HCT116 (cell line): ENCODE results near the gene SERINC5. TPM values are rescaled to one million over a fixed set of nuclear protein-coding genes. Genes with fewer than 3 reads are reported as not detected.

ENCODE experiments used
- ATAC-seq: fragments of 200-7000 bp; cut with Tn5 transposase; 2 replicates; pipeline ENCODE4 v1.9.1; 2020; ENCODE audit warnings: mild to moderate bottlenecking, moderate library complexity
- BruUV-seq: library from RNA; stranded (reverse); fragments of 400-500 nt; replicated peaks from 2 replicates; lab custom pipeline; 2021; lab: Mats Ljungman, UMichigan
- CTCF ChIA-PET: fragments of 300-600 bp; sonication (Branson Sonifier 250); formaldehyde crosslinking; loops from one replicate; lab custom pipeline; 2021; ENCODE audit warnings: antibody characterized with exemption; lab: Charles Lee
- POLR2A ChIA-PET: fragments of 300-600, 350-600 bp; sonication (Branson Sonifier 250); formaldehyde crosslinking; loops from one replicate; lab custom pipeline; 2021; ENCODE audit warnings: antibody characterized with exemption; lab: Charles Lee
- RAD21 ChIA-PET, 2 experiments: fragments of 300-600 bp; sonication (Branson Sonifier 250); formaldehyde crosslinking; loops; one replicate each; lab custom pipeline; 2023; ENCODE audit warnings: low total read pairs in 2 of 2; ENCODE audit not compliant: uncharacterized antibody in 2 of 2, unreplicated experiment in 2 of 2, low non-redundant PET in 1 of 2; lab: Charles Lee
- DNase-seq: peaks from one replicate; pipeline ENCODE4 v3.0.0-alpha.2; 2010; ENCODE audit warnings: low read depth, low spot score
- H2AFZ ChIP-seq: fragments of 200-600 bp; shearing (Covaris generic), sonication (generic); 2 replicates; pipeline ENCODE4 v1.6.1; 2017; ENCODE audit warnings: low read depth, mixed run types, mixed read lengths, antibody characterized with exemption, low read length; ENCODE audit not compliant: poor library complexity, severe bottlenecking
- H3K27ac ChIP-seq: 2 replicates; pipeline ENCODE4 v1.5.1; 2012; ENCODE audit warnings: low read depth, low read length
- H3K27me3 ChIP-seq: fragments of 200-600 bp; sonication (generic); 2 replicates; pipeline ENCODE4 v1.6.1; 2016; ENCODE audit warnings: mixed run types, low read length, mixed read lengths; ENCODE audit not compliant: insufficient read depth
- H3K36me3 ChIP-seq, 2 experiments: fragments of 200-500 bp in 1 of 2; fragments of 200-600 bp in 1 of 2; sonication (Bioruptor generic) in 1 of 2; sonication (generic) in 1 of 2; 2 replicates each; pipeline versions ENCODE4 v1.5.1 to v1.6.1; 2014 to 2016; ENCODE audit warnings: low read length in 2 of 2, inconsistent platforms in 1 of 2, mixed read lengths in 1 of 2, mixed run types in 1 of 2; ENCODE audit not compliant: insufficient read depth in 2 of 2, control insufficient read depth in 1 of 2
- H3K4me1 ChIP-seq, 2 experiments: fragments of 200-600 bp in 1 of 2; sonication (generic) in 1 of 2; 2 replicates each; pipeline versions ENCODE4 v1.5.1 to v1.6.1; 2012 to 2017; ENCODE audit warnings: low read length in 2 of 2, inconsistent platforms in 1 of 2, mild to moderate bottlenecking in 1 of 2, mixed read lengths in 1 of 2, mixed run types in 1 of 2, moderate library complexity in 1 of 2; ENCODE audit not compliant: insufficient read depth in 2 of 2, control insufficient read depth in 1 of 2
- H3K4me2 ChIP-seq: fragments of 200-600 bp; sonication (generic); 2 replicates; pipeline ENCODE4 v1.6.1; 2017; ENCODE audit warnings: mixed run types, low read length, mixed read lengths
- H3K4me3 ChIP-seq, 2 experiments: fragments of 200-600 bp in 1 of 2; sonication (generic) in 1 of 2; replicated peaks in 1 of 2; 2 replicates each; pipeline ENCODE4 v1.5.1; 2011 to 2016; ENCODE audit warnings: low read length in 2 of 2, control low read depth in 1 of 2, low read depth in 1 of 2, mild to moderate bottlenecking in 1 of 2, mixed read lengths in 1 of 2, mixed run types in 1 of 2
- H3K79me2 ChIP-seq: fragments of 200-600 bp; sonication (generic); 2 replicates; pipeline ENCODE4 v1.6.1; 2017; ENCODE audit warnings: mild to moderate bottlenecking, mixed run types, low read length, moderate library complexity, mixed read lengths; ENCODE audit not compliant: insufficient read depth
- H3K9ac ChIP-seq: fragments of 200-600 bp; sonication (generic); 2 replicates; pipeline ENCODE4 v1.6.1; 2016; ENCODE audit warnings: low read length, mixed read lengths
- H3K9me2 ChIP-seq: fragments of 200-600 bp; sonication (generic), shearing (Covaris generic); 2 replicates; pipeline ENCODE4 v1.6.1; 2017; ENCODE audit warnings: mixed run types, mild to moderate bottlenecking, moderate library complexity; ENCODE audit not compliant: insufficient read depth
- H3K9me3 ChIP-seq, 2 experiments: fragments of 200-500 bp in 1 of 2; fragments of 200-600 bp in 1 of 2; sonication (Bioruptor generic) in 1 of 2; sonication (generic) in 1 of 2; 2 replicates each; pipeline ENCODE4 v1.6.1; 2014 to 2017; ENCODE audit warnings: low read length in 2 of 2, mixed read lengths in 2 of 2, inconsistent platforms in 1 of 2, low read depth in 1 of 2, mild to moderate bottlenecking in 1 of 2, mixed run types in 1 of 2, moderate library complexity in 1 of 2; ENCODE audit not compliant: control insufficient read depth in 1 of 2, insufficient read depth in 1 of 2
- H4K20me1 ChIP-seq: fragments of 200-600 bp; sonication (generic), shearing (Covaris generic); 2 replicates; pipeline ENCODE4 v1.6.1; 2017; ENCODE audit warnings: mixed run types, mild to moderate bottlenecking, moderate library complexity; ENCODE audit not compliant: insufficient read depth
- CEBPB ChIP-seq: IDR thresholded peaks from 2 replicates; pipeline ENCODE4 v1.6.1; 2012; ENCODE audit warnings: low read depth
- EZH2phosphoT487 ChIP-seq: fragments of 200-600 bp; IDR thresholded peaks from 2 replicates; pipeline ENCODE4 v1.6.1; 2018; ENCODE audit warnings: antibody characterized with exemption, borderline replicate concordance
- POLR2AphosphoS5 ChIP-seq: IDR thresholded peaks from 2 replicates; pipeline ENCODE4 v1.6.1; 2011; ENCODE audit warnings: mild to moderate bottlenecking, low read depth, low read length, moderate library complexity
- SIN3A ChIP-seq: IDR thresholded peaks from 2 replicates; pipeline ENCODE4 v1.6.1; 2012; ENCODE audit warnings: low read depth
- YY1 ChIP-seq: IDR thresholded peaks from 2 replicates; pipeline ENCODE4 v1.6.1; 2011; ENCODE audit warnings: low read length, low read depth, moderate library complexity, mild to moderate bottlenecking; ENCODE audit not compliant: insufficient replicate concordance; ENCODE audit errors: extremely low read depth
- ZBTB33 ChIP-seq: IDR thresholded peaks from 2 replicates; pipeline ENCODE4 v1.6.1; 2011; ENCODE audit warnings: mild to moderate bottlenecking, low read length, moderate library complexity; ENCODE audit not compliant: insufficient replicate concordance; ENCODE audit errors: extremely low read depth
- intact Hi-C: fragments of 100-400 bp; cut with micrococcal nuclease; formaldehyde crosslinking; loops from 2 replicates; pipeline ENCODE4 v1.10.0; 2022
- total RNA-seq: library from RNA; stranded (reverse); gene quantifications from one replicate; pipeline ENCODE4 v1.2.1, GENCODE V29; 2021; ENCODE audit not compliant: unreplicated experiment

SERINC5 gene
- total RNA-seq, 1 experiment from 2014 or later = 39.3 TPM

- no peaks in the 10 kb centered on the region for H3K27me3 ChIP-seq
- ChIA-PET RAD21 (no interaction called here), CTCF (no interaction called here), POLR2A (no interaction called here)
- H3K27ac ChIP-seq = no peak overlapping the region
- no TSS peak for BruUV-seq
- no peaks in the 10 kb centered on the region for H3K9me3 ChIP-seq
- intact Hi-C loops = no loop called here
- no peaks in the 10 kb centered on the region for H4K20me1 ChIP-seq
- H3K9me2 ChIP-seq = no peaks in the 10 kb centered on the region
- H3K4me3 ChIP-seq = no peak overlapping the region
- H2AFZ ChIP-seq = no peak overlapping the region
- no peaks in the 10 kb centered on the region for H3K36me3 ChIP-seq
- no peaks in the 10 kb centered on the region for H3K4me1 ChIP-seq
- H3K9ac ChIP-seq = no peak overlapping the region
- H3K4me2 ChIP-seq = no peak overlapping the region
- DNase-seq (no peak), ATAC-seq (no peak)
- no peaks in the 10 kb centered on the region for H3K79me2 ChIP-seq
- TF ChIP-seq SIN3A (no peak), ZBTB33 (no peak), POLR2AphosphoS5 (no peak), EZH2phosphoT487 (no peak), CEBPB (no peak), YY1 (no peak)
These were observed 184.3 kb downstream of the SERINC5 start for GRCh38 chr5:80071510-80072021.
